OCI-LY7 (cell line): ENCODE results near the gene TMA7B. TPM values are rescaled to one million over a fixed set of nuclear protein-coding genes. Genes with fewer than 3 reads are reported as not detected.

Experiments used
- BruUV-seq: library from RNA; stranded (reverse); fragments of 400-500 nt; replicated peaks from 2 replicates; lab custom pipeline; 2021; lab: Mats Ljungman, UMichigan
- CTCF ChIA-PET: fragments of 300-600 bp; sonication (Branson Sonifier 250); formaldehyde crosslinking; loops from one replicate; lab custom pipeline; 2022; ENCODE audit warnings: antibody characterized with exemption; ENCODE audit not compliant: unreplicated experiment; lab: Charles Lee
- POLR2A ChIA-PET: fragments of 300-600 bp; sonication (Branson Sonifier 250); formaldehyde crosslinking; loops from one replicate; lab custom pipeline; 2022; ENCODE audit warnings: antibody characterized with exemption; lab: Charles Lee
- DNase-seq: peaks from one replicate; pipeline ENCODE4 v3.0.0-alpha.2; 2015; ENCODE audit warnings: low spot score
- H2AFZ ChIP-seq: fragments of 200-600 bp; sonication (generic), shearing (Covaris generic); 2 replicates; pipeline ENCODE4 v1.6.1; 2014; ENCODE audit warnings: mild to moderate bottlenecking, antibody characterized with exemption, low read length, moderate library complexity
- H3K27ac ChIP-seq: fragments of 200-600 bp; sonication (generic); 2 replicates; pipeline ENCODE4 v1.5.1; 2014; ENCODE audit warnings: mixed run types, low read depth, mild to moderate bottlenecking, moderate library complexity, low read length, inconsistent platforms; ENCODE audit not compliant: poor library complexity, severe bottlenecking
- H3K36me3 ChIP-seq: fragments of 200-600 bp; sonication (generic); 2 replicates; pipeline ENCODE4 v1.6.1; 2014; ENCODE audit warnings: mild to moderate bottlenecking, antibody characterized with exemption, low read length, moderate library complexity, mixed read lengths; ENCODE audit not compliant: insufficient read depth
- H3K4me1 ChIP-seq: fragments of 200-600 bp; sonication (generic); 2 replicates; pipeline ENCODE4 v1.5.1; 2014; ENCODE audit warnings: mild to moderate bottlenecking, low read length; ENCODE audit not compliant: insufficient read depth, poor library complexity, severe bottlenecking
- H3K4me2 ChIP-seq: fragments of 200-600 bp; sonication (generic); 2 replicates; pipeline ENCODE4 v1.6.1; 2014; ENCODE audit warnings: mild to moderate bottlenecking, low read length
- H3K4me3 ChIP-seq: fragments of 200-600 bp; sonication (generic); 2 replicates; pipeline ENCODE4 v1.5.1; 2014; ENCODE audit warnings: mild to moderate bottlenecking, low read depth, low read length; ENCODE audit not compliant: poor library complexity, severe bottlenecking
- H3K79me2 ChIP-seq: fragments of 200-600 bp; sonication (generic); 2 replicates; pipeline ENCODE4 v1.6.1; 2016; ENCODE audit warnings: low read depth, mild to moderate bottlenecking, low read length, moderate library complexity, mixed read lengths; ENCODE audit not compliant: insufficient read depth
- H3K9me2 ChIP-seq: fragments of 200-600 bp; sonication (generic); 2 replicates; pipeline ENCODE4 v1.6.1; 2016; ENCODE audit warnings: mild to moderate bottlenecking, low read length, mixed read lengths; ENCODE audit not compliant: insufficient read depth
- H3K9me3 ChIP-seq: fragments of 200-600 bp; sonication (generic); 2 replicates; pipeline ENCODE4 v1.6.1; 2014; ENCODE audit warnings: mild to moderate bottlenecking, mixed run types, low read length, mixed read lengths
- H4K20me1 ChIP-seq: fragments of 200-600 bp; sonication (generic); 2 replicates; pipeline ENCODE4 v1.6.1; 2014; ENCODE audit warnings: mild to moderate bottlenecking, antibody characterized with exemption, low read length, moderate library complexity, mixed read lengths; ENCODE audit not compliant: insufficient read depth
- EZH2phosphoT487 ChIP-seq: fragments of 200-600 bp; sonication (generic); IDR thresholded peaks from 2 replicates; pipeline ENCODE4 v1.6.1; 2018; ENCODE audit warnings: low read depth, borderline replicate concordance, mild to moderate bottlenecking, mixed run types, antibody characterized with exemption, low read length, moderate library complexity, mixed read lengths
- intact Hi-C: fragments of 100-400 bp; cut with micrococcal nuclease; formaldehyde crosslinking; loops from one replicate; pipeline ENCODE4 v1.10.0; 2022; ENCODE audit not compliant: unreplicated experiment
- total RNA-seq, 2 experiments: library from RNA; depleted of rRNA in 1 of 2; stranded (reverse); fragments of >200 nt in 1 of 2; shearing (Covaris generic) in 1 of 2; gene quantifications; 2 replicates each; pipeline ENCODE4 v1.2.3, GENCODE V29; 2014 to 2022
- TF ChIP-seq, protein P1 (sequence below): fragments of 200-600 bp; sonication (generic); conservative IDR thresholded peaks from 2 replicates; pipeline ENCODE4 v1.5.1; 2014; ENCODE audit warnings: mild to moderate bottlenecking, antibody characterized with exemption, low read length, moderate library complexity, mixed read lengths

The TMA7B gene
- total RNA-seq, 2 experiments from 2014 or later, result not detected

- no peak for DNase-seq
- Histone ChIP-seq H3K4me2 (no peak overlapping the region), H3K36me3 (no peaks in the 10 kb centered on the region), H3K4me1 (no peaks in the 10 kb centered on the region), H4K20me1 (no peaks in the 10 kb centered on the region), H3K4me3 (no peak overlapping the region), H2AFZ (no peak overlapping the region), H3K9me2 (no peaks in the 10 kb centered on the region), H3K9me3 (no peaks in the 10 kb centered on the region), H3K79me2 (no peaks in the 10 kb centered on the region), H3K27ac (no peak overlapping the region)
- ChIA-PET CTCF (no interaction called here), POLR2A (interaction anchor here (0.6 kb wide), 1 partner anchor 56 kb away, joined by 3 read pairs; no protein-coding TSS in a partner anchor)
- intact Hi-C loops, result no loop called here
- TF ChIP-seq EZH2phosphoT487, result no peak
- TF ChIP-seq, protein P1, sequence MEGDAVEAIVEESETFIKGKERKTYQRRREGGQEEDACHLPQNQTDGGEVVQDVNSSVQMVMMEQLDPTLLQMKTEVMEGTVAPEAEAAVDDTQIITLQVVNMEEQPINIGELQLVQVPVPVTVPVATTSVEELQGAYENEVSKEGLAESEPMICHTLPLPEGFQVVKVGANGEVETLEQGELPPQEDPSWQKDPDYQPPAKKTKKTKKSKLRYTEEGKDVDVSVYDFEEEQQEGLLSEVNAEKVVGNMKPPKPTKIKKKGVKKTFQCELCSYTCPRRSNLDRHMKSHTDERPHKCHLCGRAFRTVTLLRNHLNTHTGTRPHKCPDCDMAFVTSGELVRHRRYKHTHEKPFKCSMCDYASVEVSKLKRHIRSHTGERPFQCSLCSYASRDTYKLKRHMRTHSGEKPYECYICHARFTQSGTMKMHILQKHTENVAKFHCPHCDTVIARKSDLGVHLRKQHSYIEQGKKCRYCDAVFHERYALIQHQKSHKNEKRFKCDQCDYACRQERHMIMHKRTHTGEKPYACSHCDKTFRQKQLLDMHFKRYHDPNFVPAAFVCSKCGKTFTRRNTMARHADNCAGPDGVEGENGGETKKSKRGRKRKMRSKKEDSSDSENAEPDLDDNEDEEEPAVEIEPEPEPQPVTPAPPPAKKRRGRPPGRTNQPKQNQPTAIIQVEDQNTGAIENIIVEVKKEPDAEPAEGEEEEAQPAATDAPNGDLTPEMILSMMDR, result no peak
- no TSS peak for BruUV-seq
Measured at GRCh38 chr22:39965748-39966147, 5.6 kb downstream of the TMA7B start.

DNA sequence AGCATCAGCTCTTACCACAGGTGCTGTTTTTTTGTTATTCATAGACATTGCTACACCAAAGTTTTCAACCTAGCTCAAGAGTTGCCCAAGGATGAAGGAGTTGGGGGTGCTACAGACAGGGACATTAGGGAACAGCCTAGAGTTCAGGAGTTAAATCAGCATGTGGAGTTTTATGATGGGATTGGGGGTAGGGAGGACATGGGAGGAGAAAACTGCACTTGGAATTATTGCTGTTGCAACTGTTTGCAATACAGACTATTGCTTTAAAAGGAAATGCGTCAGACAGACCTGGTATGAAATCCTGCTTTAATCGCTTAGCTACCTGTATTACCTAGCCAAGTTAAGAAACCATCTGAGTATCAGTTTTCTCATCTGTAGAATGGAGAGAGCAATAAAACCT lies 6.3 kb downstream of the TMA7B start:
- Histone ChIP-seq H4K20me1 (no peaks in the 10 kb centered on the region), H3K9me2 (no peaks in the 10 kb centered on the region), H3K79me2 (no peaks in the 10 kb centered on the region), H3K9me3 (no peaks in the 10 kb centered on the region), H3K27ac (no peak overlapping the region), H3K4me3 (no peak overlapping the region), H2AFZ (no peak overlapping the region), H3K36me3 (no peaks in the 10 kb centered on the region), H3K4me1 (no peaks in the 10 kb centered on the region), H3K4me2 (no peak overlapping the region)
- intact Hi-C loops, result no loop called here
- no peak for DNase-seq
- ChIA-PET POLR2A (interaction anchor here (0.6 kb wide), 1 partner anchor 57 kb away, joined by 3 read pairs; no protein-coding TSS in a partner anchor), CTCF (no interaction called here)
- no peak for TF ChIP-seq EZH2phosphoT487
- TF ChIP-seq, protein P1, result no peak
- no TSS peak for BruUV-seq

- Histone ChIP-seq H3K4me1 (no peaks in the 10 kb centered on the region), H2AFZ (no peak overlapping the region), H3K4me2 (no peak overlapping the region), H3K9me2 (no peaks in the 10 kb centered on the region), H3K27ac (no peak overlapping the region), H4K20me1 (no peaks in the 10 kb centered on the region), H3K36me3 (no peaks in the 10 kb centered on the region), H3K4me3 (no peak overlapping the region), H3K79me2 (no peaks in the 10 kb centered on the region), H3K9me3 (no peaks in the 10 kb centered on the region)
- CTCF ChIA-PET, result no interaction called here
- no peak for DNase-seq
- intact Hi-C loops, result no loop called here
- BruUV-seq, result no TSS peak
- POLR2A ChIA-PET, result no interaction called here
- TF ChIP-seq, protein P1, result no peak
- TF ChIP-seq EZH2phosphoT487, result no peak
Measured at GRCh38 chr22:39967103-39967829, 7.1 kb downstream of the TMA7B start.
